ENCODE measurements around the gene ANP32A.
A peak's percentile ranks its signal among the peaks of the same experiment; 100 is the strongest.

Gene ANP32A

DNA sequence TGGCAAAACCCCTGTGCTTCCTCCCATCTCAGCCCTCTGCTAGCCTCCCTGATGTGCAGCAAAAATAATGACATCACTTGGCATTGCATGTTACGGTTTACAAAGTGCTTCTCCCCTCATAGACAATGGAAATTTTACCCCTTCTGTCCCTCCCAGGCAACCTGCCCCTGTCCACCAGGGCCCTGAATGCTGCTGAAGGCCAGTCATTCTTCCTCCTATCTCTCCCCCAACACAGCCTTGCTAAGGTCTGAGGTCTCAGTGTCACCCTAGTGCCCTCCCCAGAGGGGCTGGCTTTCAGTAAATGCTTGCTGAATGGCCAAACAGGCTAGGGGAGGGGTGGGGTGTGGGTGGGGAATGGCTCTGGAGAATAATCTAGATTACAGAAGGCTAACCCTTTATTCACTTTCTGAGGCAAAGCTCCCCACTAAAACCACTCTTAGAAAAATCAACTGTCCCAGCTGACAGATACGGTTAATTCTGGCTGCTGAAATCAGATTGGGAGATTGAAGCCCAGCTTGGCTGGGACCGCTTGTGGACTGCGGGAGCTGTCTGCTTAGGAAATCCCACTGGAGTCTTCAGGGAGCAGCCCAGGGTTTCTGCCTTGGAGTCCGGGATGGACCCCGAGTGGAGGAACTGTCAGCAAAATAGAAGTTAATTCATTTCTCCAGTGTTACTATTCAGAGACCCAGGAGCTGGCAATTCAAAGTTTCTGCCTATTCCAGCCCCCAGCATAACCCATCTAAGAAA lies 22.9 kb downstream of the ANP32A start:
- DNase-seq = no peak

DNA sequence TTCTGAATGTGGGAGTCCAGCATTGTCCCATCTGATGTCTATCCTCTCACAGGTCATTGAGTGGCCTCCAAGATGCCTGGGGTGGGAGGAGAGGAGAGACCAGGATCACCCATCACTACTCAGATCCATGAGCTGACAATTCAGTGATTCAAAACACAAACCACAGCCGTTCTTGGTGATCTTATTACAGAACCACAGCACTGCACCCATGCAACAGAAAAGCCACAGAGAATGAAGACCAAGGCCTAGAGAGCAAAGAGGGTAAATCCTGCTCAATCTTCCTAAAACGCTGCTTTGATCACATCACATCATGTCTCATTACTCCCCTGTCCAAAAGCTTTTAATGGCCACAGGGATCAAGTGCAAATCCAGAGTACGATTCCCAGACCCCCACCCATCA lies 23.5 kb downstream of the ANP32A start:
- DNase-seq = no peak

DNA sequence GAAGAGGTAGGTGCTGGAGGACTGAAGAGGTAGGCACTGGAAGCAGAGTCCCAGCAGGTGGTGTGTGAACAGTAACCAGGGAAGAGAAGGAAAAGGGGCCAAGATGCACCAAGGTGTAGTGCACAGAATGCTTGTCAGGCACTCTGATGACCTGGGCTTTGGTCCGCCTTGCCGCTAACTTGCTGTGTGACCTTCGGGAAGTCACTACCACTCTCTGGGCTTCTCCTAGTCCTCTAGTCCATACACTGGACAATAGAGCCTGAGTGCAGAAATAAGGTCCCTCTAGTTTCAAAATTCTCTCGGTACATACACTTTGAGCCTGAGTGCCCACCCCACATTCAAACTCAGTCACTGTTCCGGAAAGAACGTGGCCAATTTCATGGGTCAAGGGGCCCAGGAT lies 24.1 kb downstream of the ANP32A start:
- DNase-seq = no peak

DNA sequence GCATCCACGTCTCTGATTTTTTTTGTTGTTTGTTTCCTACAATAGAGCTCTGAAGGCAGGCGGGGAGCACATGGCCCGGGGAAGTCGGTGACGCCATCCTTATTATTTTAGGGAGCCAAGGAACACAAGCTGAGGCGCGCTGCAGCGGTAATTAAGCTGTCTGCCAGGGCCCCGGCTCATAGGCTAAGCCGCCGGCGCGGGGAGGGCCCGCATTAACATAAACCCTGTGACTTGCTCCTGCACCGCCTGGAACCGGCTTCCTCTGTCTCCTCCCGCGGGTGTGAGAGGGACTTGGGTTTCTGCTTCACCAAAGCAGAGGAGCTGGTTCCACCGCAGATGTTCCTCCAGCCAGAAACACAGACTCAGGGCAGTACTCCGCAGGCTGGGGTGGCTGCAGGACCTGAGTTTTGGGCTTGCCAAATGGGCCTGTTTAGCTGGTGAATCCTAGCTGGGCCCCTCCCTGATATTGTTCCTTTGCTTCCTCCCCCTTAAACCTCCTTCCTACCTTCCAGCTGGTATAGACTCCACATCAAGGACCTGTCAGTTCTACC lies 25.3 kb downstream of the ANP32A start:
- DNase-seq = peak; percentile 17 to 48 (median 42)

DNA sequence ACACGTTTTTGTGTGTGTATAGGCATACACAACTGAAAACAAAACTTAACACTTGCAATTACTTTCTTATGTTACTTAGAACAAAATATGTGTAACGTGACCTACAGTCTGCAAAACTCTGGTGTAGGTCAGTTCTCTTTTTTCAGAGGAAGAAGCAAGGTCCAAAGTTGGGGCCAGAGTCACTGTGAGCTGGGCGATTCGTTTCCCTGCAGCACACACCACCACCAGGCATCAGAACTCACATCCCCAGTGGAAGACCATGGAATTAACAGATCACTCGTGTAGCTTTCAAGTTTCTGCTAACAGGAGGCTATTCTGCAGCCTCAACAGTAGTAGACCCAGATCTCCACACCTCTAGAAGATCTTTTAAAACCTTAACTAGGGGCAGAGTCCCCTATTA lies 25.8 kb downstream of the ANP32A start:
- no peak for DNase-seq

DNA sequence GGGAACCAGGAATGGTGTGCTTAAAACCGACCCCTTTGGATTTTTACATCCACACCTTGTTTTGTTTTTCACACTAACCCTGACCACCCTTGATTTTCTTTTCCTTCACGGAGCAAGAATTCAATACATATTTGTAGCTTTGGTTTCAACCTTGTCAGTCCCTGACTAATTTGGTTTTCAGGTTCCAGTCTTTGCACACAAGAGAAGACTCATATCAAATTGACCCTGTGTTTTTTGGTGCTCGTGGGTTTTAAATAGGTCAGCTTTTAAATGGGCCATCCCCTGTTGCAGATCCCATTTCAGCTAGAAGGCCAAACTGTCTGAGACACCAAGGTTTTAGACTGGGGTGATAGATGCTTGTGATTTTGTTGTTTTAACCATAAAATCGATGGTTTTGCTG lies 26.4 kb downstream of the ANP32A start:
- no peak for DNase-seq

DNA sequence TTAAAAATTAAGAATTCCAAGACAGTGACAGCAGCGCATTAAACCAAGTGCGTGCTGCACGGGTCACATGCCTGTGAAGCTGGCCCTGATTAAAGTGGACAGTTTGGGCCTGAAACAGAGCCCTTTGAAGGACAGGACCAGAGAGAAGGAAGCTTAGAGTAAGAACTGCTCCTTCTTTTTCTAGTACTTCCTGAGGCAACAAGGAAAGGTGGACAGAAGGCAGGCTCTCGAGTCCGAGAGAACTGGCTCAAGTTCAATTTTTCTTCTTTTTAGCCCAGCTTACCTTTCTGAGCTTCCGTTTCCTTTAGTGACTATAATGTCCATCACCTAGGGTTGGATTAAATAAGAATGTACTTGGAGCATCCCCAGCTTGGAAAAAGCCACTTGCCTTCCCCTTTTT lies 26.9 kb downstream of the ANP32A start:
- no peak for DNase-seq

DNA sequence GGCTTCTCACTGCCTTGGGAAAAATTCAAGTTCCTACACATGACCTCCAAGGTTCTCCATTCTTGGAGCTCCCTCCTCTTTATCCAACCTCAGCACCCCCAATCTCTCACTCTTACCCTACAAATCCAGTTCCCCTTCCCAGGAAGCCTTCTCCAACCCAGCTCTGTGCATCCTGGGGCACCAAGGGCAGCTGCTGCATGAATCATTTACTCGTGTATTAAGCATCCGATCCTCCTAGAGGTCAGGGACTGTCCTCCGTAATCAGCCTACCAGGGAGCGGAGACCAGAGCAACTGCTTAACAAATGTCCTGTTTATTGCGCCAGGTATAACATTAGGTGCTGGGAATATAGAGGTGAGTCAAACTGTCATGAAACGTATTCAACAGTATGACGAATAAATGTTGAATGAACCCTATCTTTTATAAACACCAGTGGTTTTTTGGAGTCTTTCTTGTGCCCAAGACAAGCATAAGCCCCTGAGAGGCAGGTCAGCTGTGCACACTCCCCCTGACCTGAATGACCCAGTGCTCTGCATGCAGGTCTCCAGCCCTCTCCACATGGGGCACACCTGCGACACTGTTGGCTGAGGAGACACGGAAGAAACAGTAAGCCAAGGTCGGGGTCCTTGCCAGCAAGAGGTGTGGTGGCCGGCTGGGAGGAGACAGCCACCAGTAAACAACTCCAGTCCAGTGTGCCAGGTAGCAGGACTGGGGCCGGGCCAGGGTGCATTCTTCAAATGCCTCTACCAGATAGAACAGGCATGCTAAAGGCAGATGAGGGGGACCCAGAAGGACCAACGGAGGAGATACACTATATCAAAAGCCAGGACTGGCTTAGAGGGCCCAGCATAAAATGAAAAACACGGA lies 27.6 kb downstream of the ANP32A start:
- DNase-seq = no peak

DNA sequence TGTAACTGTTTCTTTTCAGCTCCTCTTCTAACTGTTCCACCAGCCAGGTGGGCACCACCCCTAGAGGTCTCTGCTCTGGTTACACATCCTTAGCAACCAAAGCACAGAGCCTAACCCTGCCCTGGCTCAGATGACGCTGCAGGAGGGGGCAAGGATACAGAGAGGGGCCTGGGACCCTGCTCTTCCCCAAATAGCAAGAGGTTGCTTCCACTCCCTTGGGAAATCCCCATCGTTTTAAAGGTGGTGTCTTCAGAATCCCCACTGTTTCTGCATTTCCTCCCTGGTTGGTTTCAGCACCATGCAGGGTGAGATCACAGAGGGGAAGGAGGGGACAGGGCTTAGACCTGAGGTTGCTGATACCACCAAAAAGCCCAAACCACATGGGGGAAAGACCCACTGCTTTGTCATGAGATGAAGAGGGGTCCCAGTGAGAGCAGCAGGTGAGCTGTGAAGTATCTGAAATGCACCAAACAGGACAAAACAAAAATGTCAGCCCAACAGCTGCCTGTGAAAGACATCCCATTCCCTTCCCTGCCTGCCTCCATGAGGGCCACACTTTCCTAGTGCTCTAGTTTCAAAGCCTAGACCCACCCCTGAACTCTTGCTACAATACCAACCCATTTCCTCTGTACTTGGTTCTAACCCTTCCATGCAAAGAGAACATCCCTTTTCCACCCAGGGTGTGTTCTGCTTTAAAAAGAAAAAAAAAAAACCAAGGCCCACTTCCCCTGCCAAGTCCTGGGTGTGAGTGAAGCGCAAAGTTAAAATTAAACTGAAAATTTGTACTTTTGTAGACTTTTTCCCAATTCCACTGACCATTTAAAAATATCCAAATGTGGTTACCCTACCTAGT lies 29.0 kb downstream of the ANP32A start:
- peak in 1 of 4 experiments; percentile 11 for DNase-seq

DNA sequence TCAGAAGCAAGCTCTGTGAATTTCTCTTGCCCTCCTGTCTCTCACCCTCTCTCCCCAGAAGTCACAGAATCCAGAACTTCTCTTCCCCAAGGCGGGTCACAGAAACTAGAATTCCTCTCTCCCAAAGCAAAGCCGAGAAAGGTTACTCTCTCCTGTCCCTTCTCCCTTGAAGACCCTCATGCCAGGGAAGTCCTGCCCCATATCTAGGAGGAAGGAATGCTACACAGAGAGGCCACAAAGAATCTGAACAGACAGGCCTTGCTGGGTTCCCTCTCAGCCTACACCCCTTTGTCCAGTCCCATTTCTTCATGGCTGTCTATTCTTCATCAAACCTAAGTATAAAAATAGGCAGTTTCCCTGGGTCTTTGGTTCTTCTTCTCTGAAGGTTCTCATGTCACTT lies 29.8 kb downstream of the ANP32A start:
- no peak for DNase-seq

DNA sequence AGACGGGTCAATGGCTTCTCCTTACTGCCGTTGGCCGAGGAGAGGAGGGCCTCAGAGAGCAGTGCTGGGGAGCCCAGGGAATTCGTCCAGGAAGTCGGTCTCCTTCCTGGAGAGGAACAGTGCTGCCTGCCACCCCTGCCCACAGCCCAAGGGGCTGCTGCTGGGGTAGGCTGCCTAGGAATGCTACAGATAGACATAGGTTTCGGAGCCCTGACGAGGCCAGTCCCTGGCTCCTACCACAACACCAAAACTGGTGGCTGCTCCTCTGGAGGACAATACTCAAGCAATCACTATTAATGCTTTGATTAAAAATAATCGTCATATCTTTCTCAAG lies 30.5 kb downstream of the ANP32A start:
- DNase-seq = no peak

DNA sequence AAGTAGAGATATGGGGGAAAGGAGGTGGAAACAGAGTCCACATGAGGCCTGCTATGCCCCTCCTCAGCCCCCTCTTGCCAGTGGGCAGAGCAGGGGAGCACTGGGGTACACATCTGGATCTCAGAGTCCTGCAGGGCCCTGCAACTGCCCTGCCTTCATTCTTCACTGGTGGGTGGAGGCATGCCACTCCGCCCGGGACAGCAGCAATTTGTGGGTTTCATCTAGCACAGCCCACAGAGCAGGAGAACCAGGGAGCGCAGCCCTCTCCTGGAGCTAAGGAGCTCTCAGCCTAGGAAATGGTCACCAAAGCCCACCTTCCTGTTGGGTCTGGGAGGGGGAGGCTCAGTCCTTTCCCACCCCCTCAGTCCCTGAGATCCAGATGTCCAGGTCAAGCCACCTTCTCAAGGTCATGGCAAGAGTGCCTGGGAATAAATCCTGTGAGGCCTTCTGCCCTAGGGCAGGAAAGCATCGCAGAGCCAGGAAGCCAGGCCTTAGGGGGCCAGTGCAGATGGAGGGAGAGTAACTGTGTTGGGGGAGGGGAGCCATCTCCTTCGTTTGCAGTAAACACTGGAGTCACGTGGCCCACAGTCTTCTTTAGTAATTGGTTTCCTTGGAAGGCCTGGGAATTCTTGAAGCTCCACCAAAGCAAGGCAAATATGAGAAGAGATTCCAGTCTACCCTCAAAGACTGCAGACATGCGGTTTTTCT lies 31.0 kb downstream of the ANP32A start:
- no peak for DNase-seq

DNA sequence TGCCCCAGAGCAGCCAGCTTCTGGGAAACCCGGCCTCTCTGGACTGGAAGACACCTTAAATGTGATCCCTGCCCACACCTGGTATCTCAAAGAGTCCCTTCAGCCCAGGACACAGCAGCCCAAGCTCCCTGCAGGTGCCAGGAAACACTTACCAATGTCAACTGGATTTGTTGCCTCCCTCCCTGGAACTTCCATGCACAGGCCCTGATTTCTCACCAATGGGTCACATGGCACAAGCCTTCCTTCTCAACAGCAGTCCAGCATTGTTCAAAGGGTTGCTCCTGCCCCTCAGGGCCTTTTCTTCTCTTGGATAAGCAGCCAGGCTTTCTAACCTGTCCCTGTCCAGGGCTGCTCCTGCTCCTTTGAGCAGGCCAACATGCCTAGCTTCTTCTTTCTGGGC lies 31.6 kb downstream of the ANP32A start:
- no peak for DNase-seq

DNA sequence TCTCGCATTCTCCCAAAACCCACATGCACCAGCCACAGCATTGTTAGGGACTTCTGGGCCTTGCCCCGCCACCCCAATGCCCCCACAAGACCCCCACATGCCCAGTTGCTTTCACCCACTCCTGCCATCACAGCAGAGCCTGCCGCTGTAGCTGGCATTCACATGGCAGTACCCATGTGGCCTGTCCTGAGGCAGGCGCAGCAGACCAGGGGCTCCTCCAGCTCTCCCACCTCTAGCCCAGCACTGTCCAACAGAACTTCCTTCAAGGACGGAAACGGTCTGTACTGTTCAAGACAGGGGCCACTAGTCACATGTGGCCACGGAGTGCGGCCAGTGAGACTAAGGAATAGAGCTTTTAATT lies 32.5 kb downstream of the ANP32A start:
- DNase-seq = no peak

DNA sequence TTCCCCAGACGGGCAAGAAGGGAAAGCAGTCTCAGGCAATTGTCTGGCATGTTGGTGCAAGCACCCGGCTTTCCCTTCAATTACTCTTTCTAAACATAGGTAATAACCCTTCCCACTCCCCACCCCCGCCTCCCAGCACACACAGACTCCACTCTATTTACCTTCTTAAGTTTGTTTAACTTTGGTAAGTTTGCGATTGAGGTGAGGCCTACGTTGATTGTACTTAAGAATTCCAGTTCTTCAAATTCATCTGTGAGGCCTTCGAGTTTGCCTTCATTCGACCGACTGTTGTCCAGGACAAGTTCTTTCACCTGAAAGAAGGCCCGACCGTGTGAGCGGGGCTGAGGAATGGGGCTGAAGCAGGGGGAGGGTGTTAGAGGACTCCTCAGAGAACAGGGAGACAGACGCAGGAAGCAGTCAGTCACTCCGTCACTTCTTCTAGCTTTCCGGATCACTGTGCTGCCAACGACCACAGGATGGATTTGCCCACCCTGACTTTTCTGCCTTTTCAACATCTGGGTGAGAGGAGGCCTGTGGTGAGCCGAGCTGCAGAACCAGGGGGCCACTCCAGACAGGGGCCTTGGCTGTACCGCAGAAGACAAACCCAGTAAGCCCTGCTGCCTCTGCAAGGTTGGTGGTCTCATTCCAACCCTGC lies 33.0 kb downstream of the ANP32A start:
- no peak for DNase-seq

DNA sequence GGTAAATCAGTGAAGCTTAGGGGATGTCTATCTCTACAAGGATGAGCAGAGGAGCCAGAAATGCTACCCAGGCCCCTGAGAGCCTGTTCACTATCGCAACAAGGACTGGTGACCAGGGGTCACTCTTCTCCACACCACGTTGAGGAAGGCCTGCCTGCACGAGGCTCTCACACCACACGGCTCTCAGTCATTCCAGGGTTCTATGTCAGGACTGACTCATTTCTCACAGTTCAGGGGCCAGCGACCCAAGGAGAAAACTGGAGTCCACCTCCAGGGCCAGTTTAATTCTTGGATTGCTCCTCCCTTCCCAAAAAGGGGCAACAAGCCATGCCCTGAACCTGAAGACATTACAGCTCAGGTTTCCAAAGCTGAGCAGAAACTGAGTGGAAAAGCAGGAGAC lies 33.9 kb downstream of the ANP32A start:
- no peak for DNase-seq

DNA sequence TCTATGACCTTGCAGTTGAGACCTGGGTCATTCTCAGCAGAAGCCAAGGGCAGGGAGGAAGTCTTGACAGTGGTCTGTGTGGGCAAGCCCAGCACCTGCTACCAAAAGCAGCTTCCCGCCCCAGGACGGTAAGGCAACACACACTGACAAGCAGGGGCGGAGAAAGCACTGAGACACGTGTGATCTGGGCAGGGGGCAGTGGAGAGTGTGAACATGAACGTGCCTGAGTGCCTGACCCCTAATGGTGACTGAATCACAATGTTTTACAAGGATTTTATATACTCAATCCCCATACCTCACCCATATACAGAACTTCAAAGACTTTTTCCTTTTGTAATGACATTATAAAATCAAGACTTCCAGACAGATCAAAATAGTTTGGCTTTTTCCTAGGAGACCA lies 35.2 kb downstream of the ANP32A start:
- no peak for DNase-seq

DNA sequence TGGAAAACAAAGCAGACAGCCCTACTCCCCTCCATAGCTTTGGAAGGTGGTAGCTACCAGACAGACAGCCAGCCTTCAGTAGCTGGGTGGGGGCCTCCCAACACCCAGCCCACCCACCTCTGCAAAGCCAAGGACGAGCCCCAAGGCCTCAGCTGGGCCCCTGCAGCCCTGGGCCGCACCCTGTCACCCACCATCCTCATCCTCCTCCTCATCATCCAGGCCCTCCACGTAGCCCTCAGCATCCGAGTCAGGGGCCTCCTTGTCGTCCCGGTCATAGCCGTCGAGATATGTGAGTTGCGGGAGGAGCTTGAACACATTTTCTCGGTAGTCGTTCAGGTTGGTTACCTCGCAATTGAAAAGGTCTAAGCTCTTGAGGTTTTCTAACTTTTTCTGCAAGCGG lies 36.5 kb downstream of the ANP32A start:
- DNase-seq = no peak

DNA sequence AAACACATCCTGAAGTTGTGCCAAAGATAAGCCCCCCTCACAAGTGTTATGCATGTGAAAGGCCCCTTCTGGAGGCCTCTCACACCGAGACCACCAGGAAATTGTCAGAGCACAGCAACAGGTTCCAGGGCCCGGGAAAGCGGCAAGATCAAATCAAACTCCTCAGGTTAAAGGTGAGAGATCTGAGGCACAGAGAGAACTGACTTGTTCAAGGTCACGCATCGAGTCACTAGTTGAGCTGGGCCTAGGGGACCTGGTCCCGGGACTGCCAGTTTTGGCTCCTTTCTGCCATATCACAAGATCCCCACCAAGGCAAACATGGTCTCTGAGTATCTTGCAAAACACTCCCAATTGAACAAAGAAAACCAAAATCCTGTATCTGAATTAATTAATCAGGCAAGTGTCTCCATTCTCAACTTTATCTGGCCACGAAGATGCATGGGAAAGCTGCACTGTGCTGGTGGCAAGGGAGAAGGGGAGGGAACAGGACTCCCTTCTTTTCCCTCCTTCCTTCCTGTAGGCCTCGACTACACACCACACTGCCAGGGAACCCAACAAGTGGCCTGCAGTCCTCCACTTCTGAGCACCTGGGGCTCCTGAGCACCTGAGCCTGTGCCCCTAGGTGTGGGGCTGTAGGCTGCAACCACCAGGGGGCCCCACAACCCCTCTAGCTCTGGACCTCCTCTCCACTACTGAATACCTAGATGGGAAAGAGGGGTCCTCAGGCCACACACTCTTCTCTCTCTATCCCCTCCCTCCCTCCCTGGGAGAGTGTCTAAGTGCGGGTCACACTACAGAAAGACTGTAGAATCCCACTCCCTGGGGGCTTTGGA lies 37.3 kb downstream of the ANP32A start:
- peak; percentile 32 to 46 (median 40) for DNase-seq

DNA sequence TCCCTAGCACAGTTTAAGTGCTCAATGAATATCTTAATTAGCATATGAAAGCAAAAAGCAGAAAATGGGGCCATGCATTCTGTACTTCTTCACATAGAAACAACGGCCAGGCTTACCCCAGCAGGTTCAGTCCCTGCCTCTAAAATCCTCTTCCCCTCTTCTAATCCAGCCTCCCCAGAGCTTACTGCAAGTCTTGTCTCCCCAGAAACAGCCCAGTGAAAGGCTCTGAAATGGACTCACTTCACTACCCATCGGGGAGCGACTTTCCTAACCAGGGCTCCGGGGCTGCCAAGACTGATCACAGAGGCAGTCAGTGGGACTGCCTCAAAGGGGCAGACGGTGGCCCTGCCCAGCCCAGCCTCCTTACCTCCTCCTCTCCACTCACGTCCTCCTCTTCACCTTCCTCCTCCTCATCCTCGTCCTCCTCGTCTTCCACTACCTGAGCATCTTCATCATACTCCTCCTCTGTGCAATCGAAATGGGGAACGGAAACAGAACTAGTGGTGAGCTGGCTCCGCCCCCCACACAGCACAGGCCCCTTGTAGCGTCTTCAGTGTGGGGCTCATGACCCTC lies 38.0 kb downstream of the ANP32A start:
- DNase-seq = no peak
